Central memory CD8-positive, alpha-beta T cell (primary cell): ENCODE measurements around the gene CLSTN2.

Experiments
- ATAC-seq: fragments of 150-1000 bp; cut with Tn5 transposase; replicated peaks from 2 replicates; pipeline ENCODE4 v1.10.0; 2022; ENCODE audit warnings: mild to moderate bottlenecking, moderate FRiP score, moderate number of reproducible peaks; ENCODE audit not compliant: poor library complexity, severe bottlenecking; ENCODE audit errors: extremely low read depth
- DNase-seq, 2 donors: peaks; one replicate each; pipeline ENCODE4 v3.0.0; 2021; ENCODE audit warnings: low spot score in 2 of 2
- H3K27ac Mint-ChIP-seq: one replicate; pipeline ENCODE4 v1.8.0; 2022; ENCODE audit warnings: low read depth, mild to moderate bottlenecking, moderate library complexity, mixed read lengths
- H3K27me3 Mint-ChIP-seq: one replicate; pipeline ENCODE4 v1.8.0; 2022; ENCODE audit warnings: mixed read lengths
- H3K36me3 Mint-ChIP-seq: one replicate; pipeline ENCODE4 v1.8.0; 2022; ENCODE audit warnings: mild to moderate bottlenecking, moderate library complexity, mixed read lengths; ENCODE audit not compliant: insufficient read depth
- H3K4me1 Mint-ChIP-seq: one replicate; pipeline ENCODE4 v1.8.0; 2022; ENCODE audit warnings: mixed read lengths
- H3K4me3 Mint-ChIP-seq: one replicate; pipeline ENCODE4 v1.8.0; 2022; ENCODE audit warnings: mild to moderate bottlenecking, moderate library complexity, mixed read lengths
- H3K9me3 Mint-ChIP-seq: one replicate; pipeline ENCODE4 v1.8.0; 2022; ENCODE audit warnings: mixed read lengths

The CLSTN2 gene

GRCh38 chr3:140376136-140376889 is 441.3 kb downstream of the CLSTN2 start:
- H3K4me3 Mint-ChIP-seq: no peak overlapping the region
- H3K4me1 Mint-ChIP-seq: no peaks in the 10 kb centered on the region
- no peaks in the 10 kb centered on the region for H3K27me3 Mint-ChIP-seq
- no peak overlapping the region for H3K27ac Mint-ChIP-seq
- no peaks in the 10 kb centered on the region for H3K36me3 Mint-ChIP-seq
- DNase-seq (no peak), ATAC-seq (no peak)
- H3K9me3 Mint-ChIP-seq: no peaks in the 10 kb centered on the region

- Mint-ChIP-seq H3K27ac (no peak overlapping the region), H3K36me3 (no peaks in the 10 kb centered on the region), H3K4me1 (no peaks in the 10 kb centered on the region), H3K27me3 (no peaks in the 10 kb centered on the region), H3K4me3 (no peak overlapping the region), H3K9me3 (no peaks in the 10 kb centered on the region)
- ATAC-seq: no peak
- DNase-seq: no peak
Observed at GRCh38 chr3:140377644-140378043, 442.7 kb downstream of the CLSTN2 start.

GRCh38 chr3:140378571-140379340 is 443.8 kb downstream of the CLSTN2 start:
- ATAC-seq: no peak
- no peaks in the 10 kb centered on the region for H3K27me3 Mint-ChIP-seq
- H3K4me3 Mint-ChIP-seq: no peak overlapping the region
- no peaks in the 10 kb centered on the region for H3K36me3 Mint-ChIP-seq
- no peaks in the 10 kb centered on the region for H3K9me3 Mint-ChIP-seq
- H3K4me1 Mint-ChIP-seq: no peaks in the 10 kb centered on the region
- DNase-seq: no peak
- no peak overlapping the region for H3K27ac Mint-ChIP-seq

GRCh38 chr3:140384028-140384771 is 449.2 kb downstream of the CLSTN2 start:
- Mint-ChIP-seq H3K4me3 (no peak overlapping the region), H3K27me3 (no peaks in the 10 kb centered on the region), H3K36me3 (peaks cover 3% of the 10 kb centered on the region), H3K9me3 (no peaks in the 10 kb centered on the region), H3K4me1 (no peaks in the 10 kb centered on the region), H3K27ac (no peak overlapping the region)
- no peak for DNase-seq
- no peak for ATAC-seq

GRCh38 chr3:140384876-140385275 is 449.9 kb downstream of the CLSTN2 start:
- Mint-ChIP-seq H3K36me3 (peaks cover 3% of the 10 kb centered on the region), H3K9me3 (no peaks in the 10 kb centered on the region), H3K27me3 (no peaks in the 10 kb centered on the region), H3K4me3 (no peak overlapping the region), H3K27ac (no peak overlapping the region), H3K4me1 (no peaks in the 10 kb centered on the region)
- ATAC-seq (no peak), DNase-seq (no peak)

GRCh38 chr3:140386357-140387100 is 451.5 kb downstream of the CLSTN2 start:
- no peaks in the 10 kb centered on the region for H3K27me3 Mint-ChIP-seq
- H3K27ac Mint-ChIP-seq: no peak overlapping the region
- no peaks in the 10 kb centered on the region for H3K4me1 Mint-ChIP-seq
- H3K36me3 Mint-ChIP-seq: peaks cover 3% of the 10 kb centered on the region
- DNase-seq (no peak), ATAC-seq (no peak)
- no peak overlapping the region for H3K4me3 Mint-ChIP-seq
- no peaks in the 10 kb centered on the region for H3K9me3 Mint-ChIP-seq

GRCh38 chr3:140387244-140387643 is 452.3 kb downstream of the CLSTN2 start:
- no peak overlapping the region for H3K27ac Mint-ChIP-seq
- ATAC-seq (no peak), DNase-seq (no peak)
- H3K27me3 Mint-ChIP-seq: no peaks in the 10 kb centered on the region
- no peaks in the 10 kb centered on the region for H3K9me3 Mint-ChIP-seq
- H3K4me3 Mint-ChIP-seq: no peak overlapping the region
- H3K4me1 Mint-ChIP-seq: no peaks in the 10 kb centered on the region
- peaks cover 3% of the 10 kb centered on the region for H3K36me3 Mint-ChIP-seq

GRCh38 chr3:140388202-140388922 is 453.4 kb downstream of the CLSTN2 start:
- Mint-ChIP-seq H3K4me1 (no peaks in the 10 kb centered on the region), H3K36me3 (peaks cover 3% of the 10 kb centered on the region)

GRCh38 chr3:140391061-140391460 is 456.1 kb downstream of the CLSTN2 start:
- H3K36me3 Mint-ChIP-seq: peaks cover 2% of the 10 kb centered on the region
- ATAC-seq: no peak

More at GRCh38 chr3:140388202-140388922, 453.4 kb downstream of the CLSTN2 start:
- no peak overlapping the region for H3K4me3 Mint-ChIP-seq
- no peaks in the 10 kb centered on the region for H3K9me3 Mint-ChIP-seq
- DNase-seq (no peak), ATAC-seq (no peak)
- H3K27ac Mint-ChIP-seq: no peak overlapping the region
- H3K27me3 Mint-ChIP-seq: peaks cover 5% of the 10 kb centered on the region

GRCh38 chr3:140394488-140395133 is 459.6 kb downstream of the CLSTN2 start:
- ATAC-seq (no peak), DNase-seq (no peak)
- Mint-ChIP-seq H3K27me3 (peaks cover 11% of the 10 kb centered on the region), H3K4me1 (no peaks in the 10 kb centered on the region), H3K4me3 (no peak overlapping the region), H3K36me3 (no peaks in the 10 kb centered on the region), H3K27ac (no peak overlapping the region), H3K9me3 (no peaks in the 10 kb centered on the region)

More at GRCh38 chr3:140391061-140391460, 456.1 kb downstream of the CLSTN2 start:
- DNase-seq: no peak
- H3K27me3 Mint-ChIP-seq: peaks cover 11% of the 10 kb centered on the region
- no peak overlapping the region for H3K27ac Mint-ChIP-seq
- H3K9me3 Mint-ChIP-seq: no peaks in the 10 kb centered on the region
- no peak overlapping the region for H3K4me3 Mint-ChIP-seq
- H3K4me1 Mint-ChIP-seq: no peaks in the 10 kb centered on the region
